ENCODE measurements around the gene NSL1. TPM values are rescaled to one million over a fixed set of nuclear protein-coding genes. Genes with fewer than 3 reads are reported as not detected.

Gene NSL1
- total RNA-seq, 1 experiment from 2014 or later, result 36.4 TPM

GRCh38 chr1:212691561-212692071 is 100.0 kb downstream of the NSL1 start:
- ATAC-seq (no peak), DNase-seq (ENCODE audit: low read depth, low spot score) (no peak)
- Histone ChIP-seq H3K9me3 (ENCODE audit: control insufficient read depth in 1 of 2, insufficient read depth in 1 of 2, low read depth in 1 of 2, low read length in 2 of 2) (no peaks in the 10 kb centered on the region), H3K27ac (ENCODE audit: low read depth, low read length) (no peak overlapping the region), H3K4me2 (ENCODE audit: low read length) (no peak overlapping the region), H3K9me2 (ENCODE audit: insufficient read depth) (no peaks in the 10 kb centered on the region), H3K27me3 (ENCODE audit: insufficient read depth, low read length) (no peaks in the 10 kb centered on the region), H3K9ac (ENCODE audit: low read length) (no peak overlapping the region), H3K4me1 (ENCODE audit: control insufficient read depth in 1 of 2, insufficient read depth in 2 of 2, low read length in 2 of 2) (no peaks in the 10 kb centered on the region; a peak in 1 of 4 replicates), H3K36me3 (ENCODE audit: control insufficient read depth in 1 of 2, insufficient read depth in 2 of 2, low read length in 2 of 2) (no peaks in the 10 kb centered on the region), H3K4me3 (replicated peaks in 1 of 2; ENCODE audit: low read depth in 1 of 2, low read length in 2 of 2) (no peak overlapping the region), H4K20me1 (ENCODE audit: insufficient read depth) (no peaks in the 10 kb centered on the region), H3K79me2 (ENCODE audit: insufficient read depth, low read length) (no peaks in the 10 kb centered on the region), H2AFZ (ENCODE audit: low read depth, low read length, poor library complexity, severe bottlenecking) (no peak overlapping the region)
- ChIA-PET CTCF (no interaction called here), POLR2A (no interaction called here), RAD21 (ENCODE audit: low non-redundant PET in 1 of 2, low total read pairs in 2 of 2, uncharacterized antibody in 2 of 2, unreplicated experiment in 2 of 2) (no interaction called here)
- BruUV-seq (replicated peaks), result no TSS peak
- intact Hi-C loops (cut with micrococcal nuclease), result no loop called here
- TF ChIP-seq EZH2 (IDR thresholded peaks at IDR 0.05) (no peak), CBX3 (IDR thresholded peaks at IDR 0.05; ENCODE audit: low read depth) (no peak), ZBTB33 (IDR thresholded peaks at IDR 0.05; ENCODE audit: extremely low read depth, insufficient replicate concordance, low read length) (no peak), YY1 (IDR thresholded peaks at IDR 0.05; ENCODE audit: extremely low read depth, insufficient replicate concordance, low read depth, low read length) (no peak), ZNF274 (IDR thresholded peaks at IDR 0.05; ENCODE audit: low read depth, low read length) (no peak), JUND (IDR thresholded peaks at IDR 0.05) (no peak), RAD21 (IDR thresholded peaks at IDR 0.05; ENCODE audit: low read depth) (no peak), TCF7L2 (IDR thresholded peaks at IDR 0.05; ENCODE audit: borderline replicate concordance, extremely low read depth, insufficient read depth, insufficient read length) (no peak)
